Measurements from ENCODE around the gene OR6K6. TPM values are rescaled to one million over a fixed set of nuclear protein-coding genes. Genes with fewer than 3 reads are reported as not detected.

Gene OR6K6
- not detected in 2 replicates for total RNA-seq (2014; rRNA removed; shearing (Covaris generic); ENCODE audit: low replicate concordance)

- Histone ChIP-seq H3K4me3 (no peak within 1 kb of the TSS), H3K27me3 (no peaks in the 10 kb centered on the region; the same call in 1 of the 2 replicates), H3K9me3 (no peaks in the 10 kb centered on the region), H3K36me3 (no peaks in the 10 kb centered on the region)
- DNase-seq, result no peak
Observed at GRCh38 chr1:158754420-158754819, at the start of gene OR6K6. TSS of gene OR6K6 (plus strand) at chr1:158754720. CDS start at chr1:158754888, 168 bp downstream.

GRCh38 chr1:158706096-158706495 lies 48.4 kb upstream of the OR6K6 start:
- H3K27me3 ChIP-seq, result no peaks in the 10 kb centered on the region; the same call in 1 of the 2 replicates
- DNase-seq, result no peak
- H3K36me3 ChIP-seq, result no peaks in the 10 kb centered on the region

GRCh38 chr1:158711098-158711497 lies 43.4 kb upstream of the OR6K6 start:
- H3K27me3 ChIP-seq, result no peaks in the 10 kb centered on the region; the same call in 1 of the 2 replicates
- no peak for DNase-seq
- H3K4me3 ChIP-seq, result no peak overlapping the region
- H3K36me3 ChIP-seq, result no peaks in the 10 kb centered on the region
- H3K9me3 ChIP-seq, result no peaks in the 10 kb centered on the region

More at GRCh38 chr1:158706096-158706495, 48.4 kb upstream of the OR6K6 start:
- no peak overlapping the region for H3K4me3 ChIP-seq
- H3K9me3 ChIP-seq, result no peaks in the 10 kb centered on the region

- Histone ChIP-seq H3K36me3 (no peaks in the 10 kb centered on the region), H3K9me3 (no peaks in the 10 kb centered on the region), H3K27me3 (no peaks in the 10 kb centered on the region; the same call in 1 of the 2 replicates), H3K4me3 (no peak overlapping the region)
- no peak for DNase-seq
Observed at GRCh38 chr1:158714754-158715153, 39.8 kb upstream of the OR6K6 start.

GRCh38 chr1:158716335-158716734 lies 38.2 kb upstream of the OR6K6 start:
- no peaks in the 10 kb centered on the region; the same call in 1 of the 2 replicates for H3K27me3 ChIP-seq
- no peak overlapping the region for H3K4me3 ChIP-seq
- H3K9me3 ChIP-seq, result no peaks in the 10 kb centered on the region
- no peaks in the 10 kb centered on the region for H3K36me3 ChIP-seq
- no peak for DNase-seq

- no peaks in the 10 kb centered on the region for H3K9me3 ChIP-seq
- no peaks in the 10 kb centered on the region for H3K36me3 ChIP-seq
- DNase-seq, result no peak
- no peaks in the 10 kb centered on the region; the same call in 1 of the 2 replicates for H3K27me3 ChIP-seq
- no peak overlapping the region for H3K4me3 ChIP-seq
Observed at GRCh38 chr1:158717344-158717743, 37.2 kb upstream of the OR6K6 start.

- Histone ChIP-seq H3K4me3 (no peak overlapping the region), H3K36me3 (no peaks in the 10 kb centered on the region), H3K27me3 (0 out of 2 replicates have a peak, but pooled peaks cover 2% of the 10 kb centered on the region), H3K9me3 (no peaks in the 10 kb centered on the region)
- no peak for DNase-seq
Observed at GRCh38 chr1:158719664-158720063, 34.9 kb upstream of the OR6K6 start.

GRCh38 chr1:158720620-158721019 lies 33.9 kb upstream of the OR6K6 start, which contains the start of gene OR6K3:
TSS of gene OR6K3 (minus strand) at chr1:158720720. CDS start at chr1:158718115, 2,605 bp downstream.
- H3K9me3 ChIP-seq, result no peaks in the 10 kb centered on the region
- H3K27me3 ChIP-seq, result peaks cover 6% of the 10 kb centered on the region; the same call in 1 of the 2 replicates
- no peak for DNase-seq
- H3K36me3 ChIP-seq, result no peaks in the 10 kb centered on the region
- no peak within 1 kb of the TSS for H3K4me3 ChIP-seq

GRCh38 chr1:158724442-158724841 lies 30.1 kb upstream of the OR6K6 start:
- H3K27me3 ChIP-seq, result peaks cover 13% of the 10 kb centered on the region
- H3K36me3 ChIP-seq, result no peaks in the 10 kb centered on the region
- H3K9me3 ChIP-seq, result no peaks in the 10 kb centered on the region
- DNase-seq, result no peak
- no peak overlapping the region for H3K4me3 ChIP-seq

- DNase-seq, result no peak
- no peaks in the 10 kb centered on the region for H3K9me3 ChIP-seq
- no peak overlapping the region for H3K4me3 ChIP-seq
- H3K36me3 ChIP-seq, result no peaks in the 10 kb centered on the region
- peaks cover 13% of the 10 kb centered on the region for H3K27me3 ChIP-seq
Observed at GRCh38 chr1:158728510-158729225, 25.9 kb upstream of the OR6K6 start.

GRCh38 chr1:158730453-158730852 lies 24.1 kb upstream of the OR6K6 start:
- no peak overlapping the region for H3K4me3 ChIP-seq
- no peaks in the 10 kb centered on the region for H3K36me3 ChIP-seq
- DNase-seq, result no peak
- no peaks in the 10 kb centered on the region for H3K9me3 ChIP-seq
- peaks cover 8% of the 10 kb centered on the region for H3K27me3 ChIP-seq

GRCh38 chr1:158731707-158732106 lies 22.8 kb upstream of the OR6K6 start:
- Histone ChIP-seq H3K9me3 (no peaks in the 10 kb centered on the region), H3K27me3 (peaks cover 3% of the 10 kb centered on the region; the same call in 1 of the 2 replicates), H3K4me3 (no peak overlapping the region), H3K36me3 (no peaks in the 10 kb centered on the region)
- DNase-seq, result no peak

GRCh38 chr1:158732524-158732923 lies 22.0 kb upstream of the OR6K6 start:
- peaks cover 3% of the 10 kb centered on the region; the same call in 1 of the 2 replicates for H3K27me3 ChIP-seq
- no peak for DNase-seq
- H3K36me3 ChIP-seq, result no peaks in the 10 kb centered on the region
- H3K4me3 ChIP-seq, result no peak overlapping the region
- no peaks in the 10 kb centered on the region for H3K9me3 ChIP-seq

GRCh38 chr1:158735848-158736247 lies 18.7 kb upstream of the OR6K6 start:
- no peak overlapping the region for H3K4me3 ChIP-seq
- DNase-seq, result no peak
- no peaks in the 10 kb centered on the region for H3K9me3 ChIP-seq
- 0 out of 2 replicates have a peak, but pooled peaks cover 2% of the 10 kb centered on the region for H3K27me3 ChIP-seq
- no peaks in the 10 kb centered on the region for H3K36me3 ChIP-seq

GRCh38 chr1:158752155-158752712 lies 2.3 kb upstream of the OR6K6 start:
- H3K36me3 ChIP-seq, result no peaks in the 10 kb centered on the region
- no peaks in the 10 kb centered on the region for H3K9me3 ChIP-seq
- H3K27me3 ChIP-seq, result no peaks in the 10 kb centered on the region; the same call in 1 of the 2 replicates
- DNase-seq, result no peak
- H3K4me3 ChIP-seq, result no peak overlapping the region

GRCh38 chr1:158771950-158772866 lies 17.7 kb downstream of the OR6K6 start, which contains the start of gene OR6N1:
TSS of gene OR6N1 (minus strand) at chr1:158772195. CDS start at chr1:158766682, 5,513 bp downstream.
- no peak for DNase-seq
- Histone ChIP-seq H3K9me3 (no peaks in the 10 kb centered on the region), H3K4me3 (no peak within 1 kb of the TSS)

More at GRCh38 chr1:158771950-158772866, 17.7 kb downstream of the OR6K6 start, which contains the start of gene OR6N1:
- Histone ChIP-seq H3K36me3 (no peaks in the 10 kb centered on the region), H3K27me3 (peaks cover 3% of the 10 kb centered on the region; the same call in 1 of the 2 replicates)
